HepG2 (cell line): ENCODE data around the gene CD44. TPM values are rescaled to one million over a fixed set of nuclear protein-coding genes. Genes with fewer than 3 reads are reported as not detected.

ENCODE experiments used
- ATAC-seq: fragments of 200-7000 bp; cut with Tn5 transposase; 3 replicates; pipeline ENCODE4 v1.9.1; 2020; ENCODE audit warnings: mild to moderate bottlenecking, moderate library complexity
- BruUV-seq: library from RNA; stranded (reverse); fragments of 400-500 nt; replicated peaks from 2 replicates; lab custom pipeline; 2021; lab: Mats Ljungman, UMichigan
- CTCF ChIA-PET: fragments of 300-600 bp; formaldehyde crosslinking; extraction: SDS; loops from one replicate; lab custom pipeline; 2021; ENCODE audit warnings: low total read pairs, inconsistent platforms, low intra/inter-chr PET ratio; lab: Yijun Ruan, JAX
- POLR2A ChIA-PET: fragments of 350-600 bp; sonication (Branson Sonifier 250); formaldehyde crosslinking; loops from one replicate; lab custom pipeline; 2020; ENCODE audit warnings: antibody characterized with exemption, inconsistent platforms; lab: Yijun Ruan, JAX
- DNase-seq: peaks from one replicate; pipeline ENCODE4 v3.0.0-alpha.2; 2015; ENCODE audit warnings: low spot score
- FAIRE-seq: peaks from 3 replicates; lab custom pipeline; 2011; peaks lifted over from hg19 to GRCh38; lab: Jason Lieb, UNC
- H2AFZ ChIP-seq: one replicate; pipeline ENCODE4 v1.6.1; 2011; ENCODE audit warnings: low read length, inconsistent platforms
- H3K27ac ChIP-seq: fragments of 300-600 bp; 3 replicates; pipeline ENCODE4 v1.8.0; 2011; ENCODE audit warnings: mixed run types, mild to moderate bottlenecking, mixed read lengths, low read length, inconsistent platforms; ENCODE audit not compliant: insufficient read depth; ENCODE audit errors: extremely low read length
- H3K27me3 ChIP-seq, 2 experiments: fragments of 200-600 bp in 1 of 2; 2 replicates in 1 of 2; 3 replicates in 1 of 2; pipeline versions ENCODE4 v1.6.0 to v1.8.0; 2011; ENCODE audit warnings: low read length in 2 of 2, mild to moderate bottlenecking in 2 of 2, moderate library complexity in 2 of 2, inconsistent platforms in 1 of 2; ENCODE audit not compliant: insufficient read depth in 2 of 2, control insufficient read depth in 1 of 2
- H3K36me3 ChIP-seq, 2 experiments: fragments of 200-600 bp in 1 of 2; replicated peaks in 1 of 2; 2 replicates in 1 of 2; 3 replicates in 1 of 2; pipeline versions ENCODE4 v1.5.1 to v1.8.0; 2011; ENCODE audit warnings: low read length in 2 of 2, inconsistent platforms in 1 of 2; ENCODE audit not compliant: insufficient read depth in 2 of 2, control insufficient read depth in 1 of 2
- H3K4me1 ChIP-seq: 2 replicates; pipeline ENCODE4 v1.5.1; 2012; ENCODE audit warnings: low read length, inconsistent platforms; ENCODE audit not compliant: insufficient read depth
- H3K4me2 ChIP-seq: 2 replicates; pipeline ENCODE4 v1.6.0; 2011; ENCODE audit warnings: low read depth, low read length, inconsistent platforms
- H3K4me3 ChIP-seq, 3 experiments: fragments of 200-600 bp in 1 of 3; sonication (generic), shearing (Covaris generic) in 1 of 3; replicated peaks in 1 of 3; 2 replicates each; pipeline ENCODE4 v1.5.1; 2011 to 2016; ENCODE audit warnings: low read length in 3 of 3, inconsistent platforms in 2 of 3, low read depth in 2 of 3, mild to moderate bottlenecking in 2 of 3, control low read depth in 1 of 3, mixed read lengths in 1 of 3; ENCODE audit not compliant: insufficient read depth in 1 of 3
- H3K79me2 ChIP-seq: one replicate; pipeline ENCODE4 v1.6.1; 2011; ENCODE audit warnings: low read length, inconsistent platforms; ENCODE audit not compliant: insufficient read depth
- H3K9ac ChIP-seq: 2 replicates; pipeline ENCODE4 v1.6.0; 2011; ENCODE audit warnings: mild to moderate bottlenecking, low read depth, low read length, inconsistent platforms; ENCODE audit not compliant: insufficient read depth
- H3K9me3 ChIP-seq: 2 replicates; pipeline ENCODE4 v1.5.1; 2012; ENCODE audit warnings: mild to moderate bottlenecking, low read length
- H4K20me1 ChIP-seq: 2 replicates; pipeline ENCODE4 v1.6.0; 2011; ENCODE audit warnings: inconsistent platforms, mild to moderate bottlenecking, low read length, moderate library complexity; ENCODE audit not compliant: insufficient read depth
- DR1 ChIP-seq: sonication (generic); formaldehyde crosslinking; IDR thresholded peaks from 2 replicates; pipeline ENCODE4 v1.8.0; 2021; ENCODE audit warnings: mild to moderate bottlenecking, missing genetic modification reagents, inconsistent platforms
- ETV5 ChIP-seq: IDR thresholded peaks from 2 replicates; pipeline ENCODE4 v1.6.1; 2018; ENCODE audit warnings: missing biosample characterization, missing genetic modification reagents, inconsistent platforms, borderline replicate concordance
- GLI4 ChIP-seq: sonication (generic); formaldehyde crosslinking; IDR thresholded peaks from 2 replicates; pipeline ENCODE4 v1.5.1; 2020; ENCODE audit warnings: missing genetic modification reagents, mild to moderate bottlenecking, moderate library complexity, borderline replicate concordance
- PHF20 ChIP-seq: sonication (generic); formaldehyde crosslinking; IDR thresholded peaks from 2 replicates; pipeline ENCODE4 v1.5.0; 2020; ENCODE audit warnings: mild to moderate bottlenecking, missing genetic modification reagents
- PITX1 ChIP-seq: sonication (generic); formaldehyde crosslinking; IDR thresholded peaks from 2 replicates; pipeline ENCODE4 v1.5.1; 2020; ENCODE audit warnings: mild to moderate bottlenecking, missing genetic modification reagents
- RFX5 ChIP-seq: IDR thresholded peaks from 2 replicates; pipeline ENCODE4 v1.6.1; 2011; ENCODE audit warnings: low read depth, low read length, improper control_type of control experiment
- SIN3B ChIP-seq: fragments of 150-350 bp; IDR thresholded peaks from 2 replicates; pipeline ENCODE4 v1.6.1; 2014; ENCODE audit warnings: low read length
- SMAD9 ChIP-seq: sonication (generic); formaldehyde crosslinking; IDR thresholded peaks from 2 replicates; pipeline ENCODE4 v1.5.1; 2020; ENCODE audit warnings: mild to moderate bottlenecking, missing genetic modification reagents
- SRF ChIP-seq: IDR thresholded peaks from 2 replicates; pipeline ENCODE4 v1.6.1; 2011; ENCODE audit warnings: mild to moderate bottlenecking, low read depth, low read length, moderate library complexity
- ZFP36 ChIP-seq: fragments of 150-350 bp; IDR thresholded peaks from 2 replicates; pipeline ENCODE4 v1.6.1; 2018; ENCODE audit warnings: borderline replicate concordance, low read length, low read depth; ENCODE audit not compliant: partially characterized antibody
- ZMYM2 ChIP-seq: sonication (generic); formaldehyde crosslinking; IDR thresholded peaks from 2 replicates; pipeline ENCODE4 v1.8.0; 2022; ENCODE audit warnings: mild to moderate bottlenecking, missing genetic modification reagents
- ZNF136 ChIP-seq: sonication (generic); formaldehyde crosslinking; IDR thresholded peaks from 2 replicates; pipeline ENCODE4 v1.8.1; 2022; ENCODE audit warnings: low read depth, mild to moderate bottlenecking, moderate library complexity, missing genetic modification reagents
- ZNF17 ChIP-seq: sonication (generic); formaldehyde crosslinking; IDR thresholded peaks from 2 replicates; pipeline ENCODE4 v1.5.0; 2020; ENCODE audit warnings: mild to moderate bottlenecking, missing genetic modification reagents
- ZNF883 ChIP-seq: sonication (generic); formaldehyde crosslinking; IDR thresholded peaks from 2 replicates; pipeline ENCODE4 v1.5.1; 2020; ENCODE audit warnings: mild to moderate bottlenecking, missing genetic modification reagents; ENCODE audit errors: not compliant biosample characterization
- WGBS: methylation state at CpG from one replicate; pipeline ENCODE4 v1.1.6; 2017; ENCODE audit warnings: low lambda C conversion rate; 5-methylcytosine and 5-hydroxymethylcytosine counted together
- in situ Hi-C: cut with HindIII; loops from 2 replicates; pipeline ENCODE4 v1.10.0; 2017; ENCODE audit warnings: low pct_unique_long_range_greater_than_20kb; ENCODE audit not compliant: extremely low pct_ligation_motif_present
- intact Hi-C: fragments of 100-400 bp; cut with micrococcal nuclease; formaldehyde crosslinking; loops from one replicate; pipeline ENCODE4 v1.10.0; 2022; ENCODE audit not compliant: unreplicated experiment
- polyA plus RNA-seq, 8 experiments: library from polyadenylated mRNA; depleted of rRNA in 3 of 8; stranded (reverse) in 7 of 8; unstranded in 1 of 8; fragments of >200 nt; fragmentation: Illumina TruSeq in 4 of 8; extraction: Trizol in 4 of 8; gene quantifications; 2 replicates each; pipeline versions ENCODE4 v1.2.1 to v1.2.3, GENCODE V29; 2011 to 2016; ENCODE audit warnings: low read depth in 4 of 8, missing spikeins in 1 of 8, mixed read lengths in 1 of 8; ENCODE audit not compliant: insufficient read depth in 1 of 8
- total RNA-seq, 5 experiments: library from RNA; depleted of rRNA; stranded (reverse); fragments of >200 nt; fragmentation: Illumina TruSeq; extraction: Trizol; gene quantifications; 2 replicates each; pipeline ENCODE4 v1.2.3, GENCODE V29; 2016; ENCODE audit warnings: low read depth in 1 of 5
- TF ChIP-seq, protein P1 (sequence below): sonication (generic); formaldehyde crosslinking; conservative IDR thresholded peaks from 2 replicates; pipeline ENCODE4 v1.4.0; 2020; ENCODE audit warnings: missing genetic modification reagents
- TF ChIP-seq, protein P2 (sequence below): sonication (generic); formaldehyde crosslinking; IDR thresholded peaks from 2 replicates; pipeline ENCODE4 v1.4.0; 2020; ENCODE audit warnings: mild to moderate bottlenecking, missing genetic modification reagents, borderline replicate concordance

Gene CD44
- total and polyA plus RNA-seq, 2 of the 13 experiments (the other 11 are each of a cell fraction or from before 2014, with no cell fraction given) = 0.02 to 0.11 TPM

DNA sequence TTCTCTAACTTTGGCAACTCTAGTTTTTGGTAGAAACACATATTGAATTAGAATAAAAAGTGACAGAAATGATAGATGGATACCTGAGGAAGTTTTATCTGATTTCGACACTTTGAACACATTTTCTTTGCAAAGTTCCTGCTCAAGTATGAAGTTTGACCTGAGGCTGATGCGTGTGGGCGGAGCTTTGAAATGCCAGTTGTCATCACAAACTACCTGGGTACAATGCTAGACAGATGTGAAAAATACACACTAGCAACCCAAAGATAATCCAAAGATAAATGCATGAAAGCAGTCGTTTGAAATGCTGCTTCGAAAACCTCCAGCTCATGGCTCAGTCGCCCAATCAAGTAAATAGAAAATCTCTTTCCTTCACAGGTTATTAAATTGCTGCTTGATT is 54.8 kb downstream of the CD44 start (continued):
- no peak for TF ChIP-seq SRF

DNA sequence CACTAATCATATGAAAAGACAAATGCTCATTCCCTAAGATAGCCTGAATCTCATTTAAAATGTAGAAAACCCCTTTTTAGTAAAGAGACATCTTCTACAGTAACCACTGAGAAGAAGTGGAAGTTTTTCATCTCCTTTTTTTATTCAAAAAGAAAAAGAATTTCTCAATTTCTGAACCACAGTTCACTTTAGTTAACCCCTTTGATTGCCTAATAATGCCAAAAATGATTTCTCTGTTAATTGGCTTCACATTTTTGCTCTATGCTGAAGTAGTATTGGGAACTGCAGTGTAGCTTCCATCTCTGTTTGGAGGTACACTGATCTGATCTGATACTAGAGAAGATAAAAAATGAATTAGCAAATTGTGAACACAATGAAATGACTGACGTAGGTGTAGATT is 58.3 kb downstream of the CD44 start:
- Histone ChIP-seq H2AFZ (no peak overlapping the region), H3K36me3 (no peaks in the 10 kb centered on the region), H3K9me3 (no peaks in the 10 kb centered on the region), H3K9ac (no peak overlapping the region), H3K79me2 (no peaks in the 10 kb centered on the region), H3K4me3 (no peak overlapping the region), H3K27me3 (peaks cover 0 to 1% of the 10 kb centered on the region in 2 experiments; a peak in 2 of 5 replicates), H4K20me1 (no peaks in the 10 kb centered on the region), H3K4me2 (no peak overlapping the region), H3K4me1 (peaks cover 8% of the 10 kb centered on the region), H3K27ac (no peak overlapping the region)
- ChIA-PET CTCF (no interaction called here), POLR2A (no interaction called here)
- ATAC-seq (no peak), FAIRE-seq (no peak), DNase-seq (no peak)
- BruUV-seq = no TSS peak
- in situ Hi-C loops (no loop called here), intact Hi-C loops (no loop called here)
- 6% methylated on average over 1 of the region's 1 CpG for WGBS
- TF ChIP-seq, protein P1, sequence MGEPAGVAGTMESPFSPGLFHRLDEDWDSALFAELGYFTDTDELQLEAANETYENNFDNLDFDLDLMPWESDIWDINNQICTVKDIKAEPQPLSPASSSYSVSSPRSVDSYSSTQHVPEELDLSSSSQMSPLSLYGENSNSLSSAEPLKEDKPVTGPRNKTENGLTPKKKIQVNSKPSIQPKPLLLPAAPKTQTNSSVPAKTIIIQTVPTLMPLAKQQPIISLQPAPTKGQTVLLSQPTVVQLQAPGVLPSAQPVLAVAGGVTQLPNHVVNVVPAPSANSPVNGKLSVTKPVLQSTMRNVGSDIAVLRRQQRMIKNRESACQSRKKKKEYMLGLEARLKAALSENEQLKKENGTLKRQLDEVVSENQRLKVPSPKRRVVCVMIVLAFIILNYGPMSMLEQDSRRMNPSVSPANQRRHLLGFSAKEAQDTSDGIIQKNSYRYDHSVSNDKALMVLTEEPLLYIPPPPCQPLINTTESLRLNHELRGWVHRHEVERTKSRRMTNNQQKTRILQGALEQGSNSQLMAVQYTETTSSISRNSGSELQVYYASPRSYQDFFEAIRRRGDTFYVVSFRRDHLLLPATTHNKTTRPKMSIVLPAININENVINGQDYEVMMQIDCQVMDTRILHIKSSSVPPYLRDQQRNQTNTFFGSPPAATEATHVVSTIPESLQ (CRISPR knock-in tag) = no peak
- TF ChIP-seq ZNF883 (no peak), RFX5 (no peak), GLI4 (CRISPR knock-in tag) (no peak), ETV5 (no peak), ZFP36 (no peak), DR1 (CRISPR knock-in tag) (no peak), PHF20 (CRISPR knock-in tag) (no peak), PITX1 (CRISPR knock-in tag) (no peak), SMAD9 (CRISPR knock-in tag) (no peak), SIN3B (no peak), ZNF136 (CRISPR knock-in tag) (no peak), ZNF17 (CRISPR knock-in tag) (no peak), ZMYM2 (no peak)
- TF ChIP-seq, protein P2, sequence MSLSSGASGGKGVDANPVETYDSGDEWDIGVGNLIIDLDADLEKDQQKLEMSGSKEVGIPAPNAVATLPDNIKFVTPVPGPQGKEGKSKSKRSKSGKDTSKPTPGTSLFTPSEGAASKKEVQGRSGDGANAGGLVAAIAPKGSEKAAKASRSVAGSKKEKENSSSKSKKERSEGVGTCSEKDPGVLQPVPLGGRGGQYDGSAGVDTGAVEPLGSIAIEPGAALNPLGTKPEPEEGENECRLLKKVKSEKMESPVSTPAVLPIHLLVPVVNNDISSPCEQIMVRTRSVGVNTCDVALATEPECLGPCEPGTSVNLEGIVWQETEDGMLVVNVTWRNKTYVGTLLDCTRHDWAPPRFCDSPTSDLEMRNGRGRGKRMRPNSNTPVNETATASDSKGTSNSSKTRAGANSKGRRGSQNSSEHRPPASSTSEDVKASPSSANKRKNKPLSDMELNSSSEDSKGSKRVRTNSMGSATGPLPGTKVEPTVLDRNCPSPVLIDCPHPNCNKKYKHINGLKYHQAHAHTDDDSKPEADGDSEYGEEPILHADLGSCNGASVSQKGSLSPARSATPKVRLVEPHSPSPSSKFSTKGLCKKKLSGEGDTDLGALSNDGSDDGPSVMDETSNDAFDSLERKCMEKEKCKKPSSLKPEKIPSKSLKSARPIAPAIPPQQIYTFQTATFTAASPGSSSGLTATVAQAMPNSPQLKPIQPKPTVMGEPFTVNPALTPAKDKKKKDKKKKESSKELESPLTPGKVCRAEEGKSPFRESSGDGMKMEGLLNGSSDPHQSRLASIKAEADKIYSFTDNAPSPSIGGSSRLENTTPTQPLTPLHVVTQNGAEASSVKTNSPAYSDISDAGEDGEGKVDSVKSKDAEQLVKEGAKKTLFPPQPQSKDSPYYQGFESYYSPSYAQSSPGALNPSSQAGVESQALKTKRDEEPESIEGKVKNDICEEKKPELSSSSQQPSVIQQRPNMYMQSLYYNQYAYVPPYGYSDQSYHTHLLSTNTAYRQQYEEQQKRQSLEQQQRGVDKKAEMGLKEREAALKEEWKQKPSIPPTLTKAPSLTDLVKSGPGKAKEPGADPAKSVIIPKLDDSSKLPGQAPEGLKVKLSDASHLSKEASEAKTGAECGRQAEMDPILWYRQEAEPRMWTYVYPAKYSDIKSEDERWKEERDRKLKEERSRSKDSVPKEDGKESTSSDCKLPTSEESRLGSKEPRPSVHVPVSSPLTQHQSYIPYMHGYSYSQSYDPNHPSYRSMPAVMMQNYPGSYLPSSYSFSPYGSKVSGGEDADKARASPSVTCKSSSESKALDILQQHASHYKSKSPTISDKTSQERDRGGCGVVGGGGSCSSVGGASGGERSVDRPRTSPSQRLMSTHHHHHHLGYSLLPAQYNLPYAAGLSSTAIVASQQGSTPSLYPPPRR (CRISPR knock-in tag) = no peak
